Inflammatory macrophage treated with lipopolysaccharide for 1 hour (primary cell): ENCODE measurements around the gene ANKLE1.
"Not testable (repeated sequence)": the region's sequence is repeated elsewhere in the genome, so short reads cannot be mapped to it uniquely, and the experiment has no call there.

Experiments
- DNase-seq, 2 donors: peaks; one replicate each; pipeline ENCODE4 v3.0.0-alpha.2; 2020 to 2022

The ANKLE1 gene

GRCh38 chr19:17285415-17286135 is 3.9 kb downstream of the ANKLE1 start:
- no peak for DNase-seq

- DNase-seq: no peak
Observed at GRCh38 chr19:17286263-17286662, 4.6 kb downstream of the ANKLE1 start.

GRCh38 chr19:17286752-17287151 is 5.1 kb downstream of the ANKLE1 start:
- DNase-seq: no peak

- peak; percentile 68 to 78 for DNase-seq
Observed at GRCh38 chr19:17289489-17289888, 7.8 kb downstream of the ANKLE1 start.

GRCh38 chr19:17292301-17293074 is 10.8 kb downstream of the ANKLE1 start:
- peak; percentile 79 to 84 for DNase-seq

GRCh38 chr19:17293605-17294004 is 11.9 kb downstream of the ANKLE1 start:
- no peak for DNase-seq

- DNase-seq: peak in 1 of 2 donors; percentile 37
Observed at GRCh38 chr19:17294051-17294891, 12.6 kb downstream of the ANKLE1 start.

GRCh38 chr19:17295551-17295950 is 13.8 kb downstream of the ANKLE1 start:
- not testable (repeated sequence) for DNase-seq

GRCh38 chr19:17296273-17296672 is 14.6 kb downstream of the ANKLE1 start:
- no peak for DNase-seq

- DNase-seq: no peak
Observed at GRCh38 chr19:17296976-17297375, 15.3 kb downstream of the ANKLE1 start.

GRCh38 chr19:17300992-17301619 is 19.4 kb downstream of the ANKLE1 start:
- no peak for DNase-seq

- peak; percentile 42 to 48 for DNase-seq
Observed at GRCh38 chr19:17302391-17303166, 20.9 kb downstream of the ANKLE1 start.

GRCh38 chr19:17303167-17303939 is 21.7 kb downstream of the ANKLE1 start, which contains the start of gene ABHD8:
Gene ABHD8, minus strand, starts transcription at chr19:17303425. Its CDS starts 1,809 bp downstream, at chr19:17301616.
- DNase-seq: peak; percentile 94 to 99

- DNase-seq: no peak
Observed at GRCh38 chr19:17303940-17304267, 22.2 kb downstream of the ANKLE1 start.

GRCh38 chr19:17304386-17305215 is 22.9 kb downstream of the ANKLE1 start:
- no peak for DNase-seq

- DNase-seq: no peak
Observed at GRCh38 chr19:17305216-17305516, 23.5 kb downstream of the ANKLE1 start.

GRCh38 chr19:17305517-17306284 is 24.0 kb downstream of the ANKLE1 start, which contains the start of gene MRPL34:
Gene MRPL34, plus strand, starts transcription at chr19:17305872. Its CDS starts 21 bp downstream, at chr19:17305893.
- DNase-seq: peak; percentile 95 to 97

GRCh38 chr19:17306285-17306714 is 24.6 kb downstream of the ANKLE1 start:
- DNase-seq: no peak

- DNase-seq: no peak
Observed at GRCh38 chr19:17307876-17308377, 26.2 kb downstream of the ANKLE1 start.
